ENCODE results near the gene VTI1A. TPM values are rescaled to one million over a fixed set of nuclear protein-coding genes. Genes with fewer than 3 reads are reported as not detected.

VTI1A gene
- total and polyA plus RNA-seq, 2 of the 4 experiments (the other 2 are of a cell fraction): 9.7 to 24.9 TPM

- no CpG with 5 or more reads among the region's 2 CpGs for WGBS, 2 experiments (ENCODE audit: extremely low coverage in 2 of 2, insufficient read length in 1 of 2)
- intact Hi-C loops (cut with micrococcal nuclease): no loop called here
- H2AK5ac ChIP-seq (ENCODE audit: low read depth, low read length): no peak overlapping the region
- no peak overlapping the region for H3K4me2 ChIP-seq (ENCODE audit: low read depth, low read length)
- H2BK20ac ChIP-seq (ENCODE audit: low read depth, low read length): no peak overlapping the region
- in situ Hi-C loops (cut with MboI; ENCODE audit: low sequenced_read_pairs): loop anchor here (25.0 kb wide), 1 partner anchor 685 kb away; no protein-coding TSS in a partner anchor
- BruUV-seq (replicated peaks): no TSS peak
- no peak overlapping the region for H3K27ac ChIP-seq (ENCODE audit: insufficient read depth, low read length)
- TF ChIP-seq ELK1 (IDR thresholded peaks at IDR 0.05; ENCODE audit: borderline replicate concordance, low read depth, low read length) (no peak), FOS (IDR thresholded peaks at IDR 0.05; ENCODE audit: low read depth, low read length) (no peak), RAD21 (IDR thresholded peaks at IDR 0.05; ENCODE audit: low read length) (no peak), MXI1 (IDR thresholded peaks at IDR 0.05; ENCODE audit: borderline replicate concordance, low read depth, low read length) (no peak), CHD1 (IDR thresholded peaks at IDR 0.05; ENCODE audit: low read depth, low read length) (no peak), POLR2A (IDR thresholded peaks at IDR 0.05; ENCODE audit: low read depth, low read length) (no peak), MAZ (IDR thresholded peaks at IDR 0.05; ENCODE audit: borderline replicate concordance, low read depth, low read length) (no peak), RCOR1 (IDR thresholded peaks at IDR 0.05; ENCODE audit: insufficient replicate concordance, low read length) (no peak), SMC3 (IDR thresholded peaks at IDR 0.05; ENCODE audit: low read depth, low read length) (no peak)
- no peaks in the 10 kb centered on the region for H3K4me1 ChIP-seq (ENCODE audit: control insufficient read depth, insufficient read depth, low read length)
- no peaks in the 10 kb centered on the region for H3K79me1 ChIP-seq (ENCODE audit: low read depth in 1 of 2, low read length in 2 of 2)
- H3K4me3 ChIP-seq (ENCODE audit: insufficient read depth, low read depth, low read length): no peak overlapping the region
- DNase-seq: no peak
- H3K4ac ChIP-seq (ENCODE audit: low read depth, low read length): no peak overlapping the region
- H3K18ac ChIP-seq (ENCODE audit: low read depth, low read length): no peak overlapping the region
- CTCF ChIA-PET: no interaction called here
- no peak overlapping the region for H4K91ac ChIP-seq (ENCODE audit: insufficient read depth, low read depth, low read length)
- no peak for ATAC-seq (ENCODE audit: low read depth)
- H3K56ac ChIP-seq (ENCODE audit: extremely low read depth, insufficient read depth, low read length): no peak overlapping the region
- H2AFZ ChIP-seq (replicated peaks; ENCODE audit: low read length, poor library complexity): no peak overlapping the region
- no peak overlapping the region for H3K23ac ChIP-seq (ENCODE audit: low read depth, low read length)
- H4K5ac ChIP-seq (ENCODE audit: low read depth, low read length): no peak overlapping the region
- no peak overlapping the region for H3K9ac ChIP-seq (ENCODE audit: low read depth, low read length)
- no peaks in the 10 kb centered on the region for H3K27me3 ChIP-seq (ENCODE audit: control insufficient read depth, insufficient read depth, low read length)
- no peak overlapping the region for H2BK5ac ChIP-seq (ENCODE audit: low read depth, low read length, poor library complexity, severe bottlenecking)
- H3K9me1 ChIP-seq (ENCODE audit: insufficient read depth, low read length): no peaks in the 10 kb centered on the region
- H4K20me1 ChIP-seq (ENCODE audit: insufficient read depth, low read length): no peaks in the 10 kb centered on the region
- no peaks in the 10 kb centered on the region for H3K36me3 ChIP-seq (ENCODE audit: control insufficient read depth, insufficient read depth, low read length)
- dilution Hi-C loops (cut with HindIII; ENCODE audit: low sequenced_read_pairs, unreplicated experiment): no loop called here
- no peak overlapping the region for H2BK120ac ChIP-seq (ENCODE audit: low read depth, low read length)
- H3K9me3 ChIP-seq (ENCODE audit: control insufficient read depth, insufficient read depth, low read length): no peaks in the 10 kb centered on the region
- no peak overlapping the region for H4K8ac ChIP-seq (ENCODE audit: low read depth in 2 of 2, low read length in 2 of 2)
- no peak overlapping the region for H3K14ac ChIP-seq (replicated peaks; ENCODE audit: low read depth, low read length)
- POLR2A ChIA-PET (ENCODE audit: unreplicated experiment): no interaction called here
- no peak overlapping the region for H2AK9ac ChIP-seq (replicated peaks; ENCODE audit: low read depth, low read length, poor library complexity)
- H2BK15ac ChIP-seq (ENCODE audit: low read depth, low read length): no peak overlapping the region
Observed at GRCh38 chr10:112701878-112702255, 254.9 kb downstream of the VTI1A start.

Data from IMR-90 (cell line).